Measurements from ENCODE around the gene LMO1. TPM values are rescaled to one million over a fixed set of nuclear protein-coding genes. Genes with fewer than 3 reads are reported as not detected.

The LMO1 gene
- total and polyA plus RNA-seq, 10 of the 15 experiments (the other 5 are each of a cell fraction or from before 2014, with no cell fraction given): not detected

GRCh38 chr11:8192896-8193209, 70.8 kb downstream of the LMO1 start:
- no peak overlapping the region for H2AFZ ChIP-seq (ENCODE audit: control insufficient read depth, low read depth, low read length)
- H3K27me3 ChIP-seq (replicated peaks in 1 of 2; ENCODE audit: control insufficient read depth in 2 of 2, insufficient read depth in 2 of 2, low read length in 1 of 2): no peaks in the 10 kb centered on the region; a peak in 1 of 4 replicates
- no peak for FAIRE-seq
- in situ Hi-C loops (cut with MboI) (no loop called here), intact Hi-C loops (cut with micrococcal nuclease; ENCODE audit: unreplicated experiment) (loop anchor here (1.0 to 5.0 kb wide), 3 partner anchors 16 to 373 kb away; partner anchors contain the start of gene LMO1)
- H3K9ac ChIP-seq (ENCODE audit: control insufficient read depth, insufficient read depth, low read length): no peak overlapping the region
- H3K79me2 ChIP-seq (ENCODE audit: control insufficient read depth, insufficient read depth, low read length): no peaks in the 10 kb centered on the region
- H3K4me2 ChIP-seq (ENCODE audit: control insufficient read depth, insufficient read depth): no peak overlapping the region
- H3K9me3 ChIP-seq (replicated peaks; ENCODE audit: control insufficient read depth, insufficient read depth, low read length): no peaks in the 10 kb centered on the region
- DNase-seq (ENCODE audit: low read depth, low spot score): no peak
- H3K4me3 ChIP-seq: no peak overlapping the region
- H4K20me1 ChIP-seq (ENCODE audit: control insufficient read depth, insufficient read depth): no peaks in the 10 kb centered on the region
- no peaks in the 10 kb centered on the region for H3K36me3 ChIP-seq (ENCODE audit: control insufficient read depth in 2 of 2, insufficient read depth in 2 of 2, low read length in 1 of 2)
- H3K4me1 ChIP-seq (ENCODE audit: control insufficient read depth, insufficient read depth, low read length): no peaks in the 10 kb centered on the region
- SMC1A ChIA-PET (ENCODE audit: uncharacterized antibody, unreplicated experiment): interaction anchor here (0.9 to 2.7 kb wide), 7 partner anchors 10 to 374 kb away, joined by 3 to 28 read pairs (median 13); partner anchors contain the start of gene LMO1
- POLR2A ChIA-PET: interaction anchor here (1.1 kb wide), 1 partner anchor 10 kb away, joined by 3 read pairs; no protein-coding TSS in a partner anchor
- no TSS peak for BruUV-seq (replicated peaks)
- WGBS (ENCODE audit: insufficient coverage, insufficient replicate concordance, low lambda C conversion rate, missing lambda C conversion rate): 32% methylated on average over 5 of the region's 5 CpGs
- RAD21 ChIA-PET (ENCODE audit: unreplicated experiment): interaction anchor here (0.8 to 3.0 kb wide), 9 partner anchors 10 to 374 kb away, joined by 3 to 33 read pairs (median 5); partner anchors contain the start of gene LMO1
- TF ChIP-seq CUX1 (IDR thresholded peaks at IDR 0.05; ENCODE audit: insufficient replicate concordance, low read depth, low read length): no peak
- no peak for TF ChIP-seq TAF1 (IDR thresholded peaks at IDR 0.05; ENCODE audit: borderline replicate concordance, low read depth, low read length)
- TF ChIP-seq DPF2 (IDR thresholded peaks at IDR 0.05): no peak
- no peak for TF ChIP-seq JUND (IDR thresholded peaks at IDR 0.05; ENCODE audit: low read depth, low read length)
- TF ChIP-seq TCF12 (IDR thresholded peaks at IDR 0.05; ENCODE audit: low read depth, low read length): no peak
- TF ChIP-seq USF1 (IDR thresholded peaks at IDR 0.05; ENCODE audit: borderline replicate concordance, extremely low read length, insufficient read depth, low read depth, low read length): no peak
- TF ChIP-seq E2F4 (IDR thresholded peaks at IDR 0.05; ENCODE audit: low read depth, low read length): no peak
- peak; percentile 75 for ATAC-seq
- H3K27ac ChIP-seq (ENCODE audit: control insufficient read depth, insufficient read depth): no peak overlapping the region
- CTCF ChIA-PET: interaction anchor here (0.6 to 5.5 kb wide), 21 partner anchors 9 to 767 kb away, joined by 3 to 132 read pairs (median 5); partner anchors contain the start of gene LMO1

Measured in GM12878 (cell line).